ENCODE measurements around the gene HAAO. TPM values are rescaled to one million over a fixed set of nuclear protein-coding genes. Genes with fewer than 3 reads are reported as not detected.
A peak's percentile ranks its signal among the peaks of the same experiment; 100 is the strongest.

HAAO gene
- total and polyA plus RNA-seq, 2 donors (not counting 1 experiment from before 2014, with no cell fraction given): 6.4 to 17.6 TPM

DNA sequence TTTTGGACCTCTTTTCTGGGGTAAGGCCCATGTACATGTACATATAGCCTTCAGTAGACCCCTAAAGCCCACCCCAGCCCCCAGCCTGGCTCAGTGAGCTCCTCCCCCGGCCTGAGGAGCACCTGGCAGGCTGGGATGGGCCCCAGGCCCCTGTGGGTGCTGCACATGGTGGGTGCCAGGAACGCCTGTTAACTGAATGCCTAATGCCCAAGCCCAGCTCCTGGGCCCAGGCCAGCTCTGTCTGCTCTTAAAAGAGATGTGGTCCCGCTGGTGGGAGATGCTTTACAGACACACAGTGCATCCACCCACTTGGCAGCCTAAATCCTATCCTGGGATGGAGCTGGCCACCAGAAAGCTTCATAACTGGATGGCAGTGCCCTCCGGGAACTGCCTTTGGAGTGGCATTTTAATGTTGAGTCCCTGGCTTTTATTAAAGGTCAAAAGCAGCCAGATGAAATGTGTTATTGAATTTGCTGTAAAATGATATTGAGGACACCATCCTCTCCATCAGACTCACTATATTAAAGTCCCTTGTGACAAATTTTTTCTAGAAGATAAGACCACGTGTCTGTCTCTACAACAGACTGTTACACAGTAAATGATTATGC is 20.7 kb downstream of the HAAO start:
- Mint-ChIP-seq H3K4me3 (no peak overlapping the region), H3K4me1 (peaks cover 13% of the 10 kb centered on the region), H3K9me3 (ENCODE audit: insufficient read depth) (no peaks in the 10 kb centered on the region), H3K27ac (no peak overlapping the region), H3K27me3 (no peaks in the 10 kb centered on the region)
- TF ChIP-seq, protein P1, sequence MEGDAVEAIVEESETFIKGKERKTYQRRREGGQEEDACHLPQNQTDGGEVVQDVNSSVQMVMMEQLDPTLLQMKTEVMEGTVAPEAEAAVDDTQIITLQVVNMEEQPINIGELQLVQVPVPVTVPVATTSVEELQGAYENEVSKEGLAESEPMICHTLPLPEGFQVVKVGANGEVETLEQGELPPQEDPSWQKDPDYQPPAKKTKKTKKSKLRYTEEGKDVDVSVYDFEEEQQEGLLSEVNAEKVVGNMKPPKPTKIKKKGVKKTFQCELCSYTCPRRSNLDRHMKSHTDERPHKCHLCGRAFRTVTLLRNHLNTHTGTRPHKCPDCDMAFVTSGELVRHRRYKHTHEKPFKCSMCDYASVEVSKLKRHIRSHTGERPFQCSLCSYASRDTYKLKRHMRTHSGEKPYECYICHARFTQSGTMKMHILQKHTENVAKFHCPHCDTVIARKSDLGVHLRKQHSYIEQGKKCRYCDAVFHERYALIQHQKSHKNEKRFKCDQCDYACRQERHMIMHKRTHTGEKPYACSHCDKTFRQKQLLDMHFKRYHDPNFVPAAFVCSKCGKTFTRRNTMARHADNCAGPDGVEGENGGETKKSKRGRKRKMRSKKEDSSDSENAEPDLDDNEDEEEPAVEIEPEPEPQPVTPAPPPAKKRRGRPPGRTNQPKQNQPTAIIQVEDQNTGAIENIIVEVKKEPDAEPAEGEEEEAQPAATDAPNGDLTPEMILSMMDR (IDR thresholded peaks at IDR 0.05): no peak
- no peak for TF ChIP-seq EZH2 (IDR thresholded peaks at IDR 0.05; ENCODE audit: borderline replicate concordance, insufficient read depth, low read depth, low read length, poor library complexity, severe bottlenecking)
- ATAC-seq (ENCODE audit: low read depth) (no peak), DNase-seq (no peak)
- Histone ChIP-seq H4K20me1 (ENCODE audit: control insufficient read depth, insufficient read depth, low read length, poor library complexity, severe bottlenecking) (no peaks in the 10 kb centered on the region), H3K4me2 (replicated peaks; ENCODE audit: low read depth, low read length, poor library complexity, severe bottlenecking) (no peak overlapping the region), H3K9ac (ENCODE audit: low read length) (no peak overlapping the region), H3K27ac (ENCODE audit: low read length in 2 of 2) (no peak overlapping the region), H2AFZ (ENCODE audit: insufficient read depth, low read depth, low read length, poor library complexity, severe bottlenecking) (no peak overlapping the region), H3K4me1 (ENCODE audit: control insufficient read depth in 2 of 2, insufficient read depth in 2 of 2, low read length in 2 of 2) (peaks cover 7% of the 10 kb centered on the region in 2 donors), H3K9me3 (ENCODE audit: control extremely low read depth in 1 of 3, control insufficient read depth in 2 of 3, insufficient read depth in 1 of 3, low read length in 2 of 3) (no peaks in the 10 kb centered on the region), H3K4me3 (ENCODE audit: control extremely low read depth in 1 of 5, extremely low read depth in 1 of 5, insufficient read depth in 1 of 5, low read depth in 2 of 5, low read length in 4 of 5) (no peak overlapping the region), H3K27me3 (replicated peaks in 1 of 4; ENCODE audit: control extremely low read depth in 1 of 4, control insufficient read depth in 3 of 4, insufficient read depth in 4 of 4, low read length in 3 of 4) (no peaks in the 10 kb centered on the region), H3K36me3 (replicated peaks in 1 of 2; ENCODE audit: control extremely low read depth in 1 of 2, control insufficient read depth in 1 of 2, extremely low read depth in 1 of 2, insufficient read depth in 2 of 2, low read length in 1 of 2) (no peaks in the 10 kb centered on the region), H3K79me2 (ENCODE audit: control insufficient read depth, insufficient read depth, low read length) (no peaks in the 10 kb centered on the region)
- CTCF ChIA-PET: interaction anchor here (0.7 to 1.6 kb wide), 2 partner anchors 16 to 29 kb away, joined by 4 read pairs; no protein-coding TSS in a partner anchor
- POLR2A ChIA-PET: interaction anchor here (1.2 kb wide), 1 partner anchor 39 kb away, joined by 3 read pairs; no protein-coding TSS in a partner anchor
- intact Hi-C loops (cut with micrococcal nuclease): no loop called here
- 93% methylated on average over 3 of the region's 5 CpGs for WGBS (ENCODE audit: insufficient coverage)

DNA sequence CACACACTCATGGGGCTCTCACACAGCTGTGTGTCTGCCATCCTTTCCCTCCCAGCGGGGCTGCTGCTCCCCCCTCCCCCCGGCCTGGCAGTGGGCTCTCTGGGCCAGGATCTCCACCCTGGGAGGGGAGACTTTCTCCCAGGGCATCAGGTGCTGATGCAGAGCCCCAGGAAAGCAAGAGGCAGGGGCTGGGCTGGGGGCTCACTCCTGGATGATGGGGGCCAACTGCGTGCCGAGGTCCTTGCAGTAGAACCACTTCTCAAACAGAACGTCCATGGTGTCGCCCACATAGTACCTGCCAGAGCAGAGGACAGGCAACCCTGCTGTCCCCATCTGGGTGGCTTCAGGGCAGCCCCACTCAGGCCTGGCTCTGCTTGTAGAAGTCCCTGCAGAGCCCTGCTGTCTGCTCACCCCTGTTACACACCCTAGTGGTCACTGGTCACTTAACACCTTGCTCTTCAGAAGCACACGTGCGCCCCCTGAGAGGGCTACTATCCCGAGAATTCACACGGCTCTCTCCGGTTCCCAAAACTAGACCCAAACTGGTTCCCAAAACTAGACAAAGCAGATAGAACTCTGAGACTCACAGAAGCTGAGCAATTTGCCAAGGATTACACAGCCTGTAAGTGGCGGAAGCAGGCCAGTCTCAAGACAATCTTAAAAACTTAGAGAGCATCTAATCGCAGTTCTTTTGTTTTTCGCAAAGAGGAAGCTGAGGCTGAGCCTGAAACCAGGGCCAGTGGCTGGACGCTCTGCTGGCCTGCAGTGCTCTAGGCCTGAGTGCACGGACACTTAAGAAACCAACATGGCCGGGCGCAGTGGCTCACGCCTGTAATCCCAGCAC is 21.9 kb downstream of the HAAO start:
- Histone ChIP-seq H3K79me2 (ENCODE audit: control insufficient read depth, insufficient read depth, low read length) (no peaks in the 10 kb centered on the region), H3K4me3 (ENCODE audit: control extremely low read depth in 1 of 5, extremely low read depth in 1 of 5, insufficient read depth in 1 of 5, low read depth in 2 of 5, low read length in 4 of 5) (no peak overlapping the region), H3K4me1 (ENCODE audit: control insufficient read depth in 2 of 2, insufficient read depth in 2 of 2, low read length in 2 of 2) (peaks cover under 1 to 2% of the 10 kb centered on the region in 2 donors), H3K9me3 (ENCODE audit: control extremely low read depth in 1 of 3, control insufficient read depth in 2 of 3, insufficient read depth in 1 of 3, low read length in 2 of 3) (no peaks in the 10 kb centered on the region), H4K20me1 (ENCODE audit: control insufficient read depth, insufficient read depth, low read length, poor library complexity, severe bottlenecking) (no peaks in the 10 kb centered on the region), H3K4me2 (replicated peaks; ENCODE audit: low read depth, low read length, poor library complexity, severe bottlenecking) (no peak overlapping the region), H3K27ac (ENCODE audit: low read length in 2 of 2) (no peak overlapping the region), H2AFZ (ENCODE audit: insufficient read depth, low read depth, low read length, poor library complexity, severe bottlenecking) (no peak overlapping the region), H3K9ac (ENCODE audit: low read length) (no peak overlapping the region), H3K27me3 (replicated peaks in 1 of 4; ENCODE audit: control extremely low read depth in 1 of 4, control insufficient read depth in 3 of 4, insufficient read depth in 4 of 4, low read length in 3 of 4) (no peaks in the 10 kb centered on the region), H3K36me3 (replicated peaks in 1 of 2; ENCODE audit: control extremely low read depth in 1 of 2, control insufficient read depth in 1 of 2, extremely low read depth in 1 of 2, insufficient read depth in 2 of 2, low read length in 1 of 2) (no peaks in the 10 kb centered on the region)
- Mint-ChIP-seq H3K27ac (no peak overlapping the region), H3K9me3 (ENCODE audit: insufficient read depth) (no peaks in the 10 kb centered on the region), H3K27me3 (no peaks in the 10 kb centered on the region), H3K4me3 (no peak overlapping the region), H3K4me1 (peaks cover 7% of the 10 kb centered on the region)
- POLR2A ChIA-PET: no interaction called here
- intact Hi-C loops (cut with micrococcal nuclease): no loop called here
- CTCF ChIA-PET: interaction anchor here (1.4 to 1.6 kb wide), 3 partner anchors 16 to 28 kb away, joined by 3 to 5 read pairs (median 4); no protein-coding TSS in a partner anchor
- 90% methylated on average over 17 of the region's 19 CpGs for WGBS (ENCODE audit: insufficient coverage)
- no peak for TF ChIP-seq EZH2 (IDR thresholded peaks at IDR 0.05; ENCODE audit: borderline replicate concordance, insufficient read depth, low read depth, low read length, poor library complexity, severe bottlenecking)
- TF ChIP-seq, protein P1 (IDR thresholded peaks at IDR 0.05): peak; percentile 24
- peak; percentile 38 for DNase-seq
- peak; percentile 57 for ATAC-seq (ENCODE audit: low read depth)

Data from B cell (primary cell).